NOMO-1 (cell line): ENCODE measurements around the gene GALNT9.

Source experiments
- DNase-seq, 2 experiments: peaks; one replicate each; lab custom pipeline; 2025; ENCODE audit not compliant: unreplicated experiment in 2 of 2; lab: John Stamatoyannopoulos, UW

The GALNT9 gene

GRCh38 chr12:132161796-132162507 lies 167.4 kb downstream of the GALNT9 start:
- DNase-seq, result no peak

GRCh38 chr12:132161036-132161781 lies 168.2 kb downstream of the GALNT9 start:
- DNase-seq, result no peak

- no peak for DNase-seq
Measured at GRCh38 chr12:132160601-132161035, 168.8 kb downstream of the GALNT9 start.

- no peak for DNase-seq
Measured at GRCh38 chr12:132160016-132160415, 169.4 kb downstream of the GALNT9 start.

- DNase-seq, result no peak
Measured at GRCh38 chr12:132159555-132160003, 169.8 kb downstream of the GALNT9 start.

- no peak for DNase-seq
Measured at GRCh38 chr12:132158677-132159554, 170.5 kb downstream of the GALNT9 start.

- no peak for DNase-seq
Measured at GRCh38 chr12:132157733-132158409, 171.5 kb downstream of the GALNT9 start.

GRCh38 chr12:132156573-132157325 lies 172.6 kb downstream of the GALNT9 start:
- DNase-seq, result no peak

GRCh38 chr12:132155771-132156572 lies 173.4 kb downstream of the GALNT9 start:
- no peak for DNase-seq

GRCh38 chr12:132154941-132155770 lies 174.2 kb downstream of the GALNT9 start:
- peak in 1 of 2 experiments; percentile 7 for DNase-seq

- DNase-seq, result no peak
Measured at GRCh38 chr12:132154341-132154761, 175.0 kb downstream of the GALNT9 start.

- DNase-seq, result peak; percentile 55 to 58
Measured at GRCh38 chr12:132153501-132154340, 175.7 kb downstream of the GALNT9 start.

- DNase-seq, result no peak
Measured at GRCh38 chr12:132152953-132153352, 176.4 kb downstream of the GALNT9 start.

GRCh38 chr12:132152411-132152821 lies 177.0 kb downstream of the GALNT9 start:
- no peak for DNase-seq

GRCh38 chr12:132151766-132152410 lies 177.5 kb downstream of the GALNT9 start:
- no peak for DNase-seq

- no peak for DNase-seq
Measured at GRCh38 chr12:132151145-132151765, 178.1 kb downstream of the GALNT9 start.
